Kidney (tissue), 14 donors: ENCODE measurements around the gene RASGRF2. TPM values are rescaled to one million over a fixed set of nuclear protein-coding genes. Genes with fewer than 3 reads are reported as not detected.

ENCODE experiments used
- DNase-seq, 5 donors: peaks; one replicate each; pipeline ENCODE4 v3.0.0-alpha.2; 2013 to 2020
- FAIRE-seq: peaks from 2 replicates; lab custom pipeline; 2012; peaks lifted over from hg19 to GRCh38; lab: Jason Lieb, UNC
- H3K27ac ChIP-seq, 2 donors: one replicate each; pipeline ENCODE4 v1.7.0; 2013; ENCODE audit warnings: low read depth in 2 of 2, low read length in 2 of 2, inconsistent platforms in 1 of 2
- H3K27me3 ChIP-seq: one replicate; pipeline ENCODE4 v1.7.1; 2013; ENCODE audit warnings: low read length, inconsistent platforms; ENCODE audit not compliant: control insufficient read depth, insufficient read depth
- H3K36me3 ChIP-seq, 3 donors: one replicate each; pipeline versions ENCODE4 v1.7.0 to v1.7.1; 2013; ENCODE audit warnings: low read length in 3 of 3, control low read depth in 1 of 3, inconsistent platforms in 1 of 3; ENCODE audit not compliant: insufficient read depth in 3 of 3, control insufficient read depth in 2 of 3
- H3K4me1 ChIP-seq, 3 donors: one replicate each; pipeline versions ENCODE4 v1.7.0 to v1.7.1; 2013; ENCODE audit warnings: low read length in 3 of 3, inconsistent platforms in 1 of 3, low read depth in 1 of 3; ENCODE audit not compliant: control insufficient read depth in 2 of 3, insufficient read depth in 2 of 3
- H3K4me3 ChIP-seq, 3 donors: one replicate each; pipeline versions ENCODE4 v1.7.0 to v1.8.1; 2013; ENCODE audit warnings: low read length in 3 of 3, control low read depth in 1 of 3, inconsistent platforms in 1 of 3
- H3K9ac ChIP-seq, 3 donors: one replicate each; pipeline versions ENCODE4 v1.7.0 to v1.7.1; 2013; ENCODE audit warnings: low read length in 3 of 3, control low read depth in 1 of 3, inconsistent platforms in 1 of 3
- H3K9me3 ChIP-seq, 3 donors: one replicate each; pipeline versions ENCODE4 v1.7.0 to v1.7.1; 2013; ENCODE audit warnings: low read length in 3 of 3, control low read depth in 1 of 3, inconsistent platforms in 1 of 3; ENCODE audit not compliant: control insufficient read depth in 2 of 3, insufficient read depth in 1 of 3
- CTCF ChIP-seq: IDR thresholded peaks from 3 replicates; pipeline ENCODE4 v1.5.1; 2012; ENCODE audit warnings: mild to moderate bottlenecking, moderate library complexity, borderline replicate concordance; ENCODE audit not compliant: insufficient read depth; ENCODE audit errors: extremely low read depth
- intact Hi-C: fragments of 100-400 bp; cut with DNase I; formaldehyde crosslinking; loops from one replicate; pipeline ENCODE4 v1.11.1; 2022
- polyA plus RNA-seq: library from polyadenylated mRNA; stranded (reverse); fragments of 350-450 nt; fragmentation: Illumina TruSeq; extraction: RNeasy Lipid Tissue Mini Kit (QIAGEN cat#74804); gene quantifications from one replicate; pipeline ENCODE4 v1.2.3, GENCODE V29; 2014; ENCODE audit warnings: low read depth, low replicate concordance; ENCODE audit not compliant: insufficient read depth
- total RNA-seq: library from RNA; stranded (reverse); fragmentation: NEBNext Ultra II Directional; extraction: Animal tissue kit (Norgen Biotek cat#: 25700); gene quantifications from one replicate; pipeline ENCODE4 v1.2.1, GENCODE V29; 2021
- donor health status: control.
- donor health status: control.
- donor health status: control.
- donor health status: control.
- donor health status: control.
- donor health status: DM: yes; HTN: yes; CAD: no.
- donor health status: Normal renal cell carcinoma (clear cell type).

RASGRF2 gene
- total and polyA plus RNA-seq, 2 donors from 2014 or later: 4.9 to 14.7 TPM

GRCh38 chr5:80995908-80996307, 35.7 kb downstream of the RASGRF2 start:
- H3K4me3 ChIP-seq: no peak overlapping the region
- no peak for TF ChIP-seq CTCF
- no peaks in the 10 kb centered on the region for H3K27me3 ChIP-seq
- intact Hi-C loops: no loop called here
- H3K36me3 ChIP-seq: no peaks in the 10 kb centered on the region
- no peaks in the 10 kb centered on the region for H3K9me3 ChIP-seq
- H3K9ac ChIP-seq: no peak overlapping the region
- no peak overlapping the region for H3K27ac ChIP-seq
- DNase-seq (no peak), FAIRE-seq (no peak)
- H3K4me1 ChIP-seq: no peaks in the 10 kb centered on the region

- no peaks in the 10 kb centered on the region for H3K9me3 ChIP-seq
- no peaks in the 10 kb centered on the region for H3K36me3 ChIP-seq
- H3K4me1 ChIP-seq: no peaks in the 10 kb centered on the region
- intact Hi-C loops: no loop called here
- H3K9ac ChIP-seq: no peak overlapping the region
- FAIRE-seq (no peak), DNase-seq (no peak)
- H3K27ac ChIP-seq: no peak overlapping the region
- no peak overlapping the region for H3K4me3 ChIP-seq
- no peaks in the 10 kb centered on the region for H3K27me3 ChIP-seq
- no peak for TF ChIP-seq CTCF
Measured at GRCh38 chr5:80998590-80998979, 38.4 kb downstream of the RASGRF2 start.

- TF ChIP-seq CTCF: no peak
- DNase-seq: no peak
- no peak overlapping the region for H3K4me3 ChIP-seq
- no peak overlapping the region for H3K9ac ChIP-seq
- peaks cover 0 to 2% (median 0%) of the 10 kb centered on the region in 3 donors for H3K4me1 ChIP-seq
- H3K27ac ChIP-seq: no peak overlapping the region
- intact Hi-C loops: no loop called here
- no peaks in the 10 kb centered on the region for H3K9me3 ChIP-seq
- H3K27me3 ChIP-seq: no peaks in the 10 kb centered on the region
- H3K36me3 ChIP-seq: no peaks in the 10 kb centered on the region
- FAIRE-seq: no peak
Measured at GRCh38 chr5:81003811-81004386, 43.7 kb downstream of the RASGRF2 start.

GRCh38 chr5:81005708-81006107, 45.5 kb downstream of the RASGRF2 start:
- Histone ChIP-seq H3K27ac (no peak overlapping the region), H3K4me3 (no peak overlapping the region), H3K27me3 (no peaks in the 10 kb centered on the region), H3K4me1 (peaks cover 0 to 2% (median 0%) of the 10 kb centered on the region in 3 donors), H3K36me3 (no peaks in the 10 kb centered on the region), H3K9me3 (no peaks in the 10 kb centered on the region), H3K9ac (no peak overlapping the region)
- DNase-seq: no peak
- intact Hi-C loops: no loop called here
- TF ChIP-seq CTCF: no peak
- FAIRE-seq: no peak
